NCI-H345 treated with DMSO at 0.1 percent for 48 hours (cell line): ENCODE results near the gene SRGAP3.

Experiments used
- DNase-seq: peaks from one replicate; lab custom pipeline; 2025; ENCODE audit not compliant: unreplicated experiment; lab: John Stamatoyannopoulos, UW

SRGAP3 gene

DNA sequence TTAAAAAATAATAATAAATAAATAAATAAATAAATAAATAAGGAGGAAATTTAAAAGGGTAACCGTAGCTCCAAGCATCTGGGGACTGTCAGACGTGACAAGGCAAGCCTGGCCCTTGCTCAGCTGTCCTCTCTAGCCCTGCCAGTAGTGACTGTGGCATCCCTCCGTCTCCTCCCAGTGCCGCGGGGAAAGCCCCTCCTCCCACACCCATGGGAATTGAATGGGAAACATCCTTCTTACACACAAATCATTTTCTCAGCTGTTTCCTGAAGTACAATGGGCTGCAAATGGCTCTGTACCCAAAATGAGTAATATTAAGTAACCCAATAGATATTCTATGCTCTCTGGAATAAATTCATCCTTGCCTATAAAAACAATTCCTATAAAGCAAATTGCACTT is 184.6 kb downstream of the SRGAP3 start:
- DNase-seq: no peak

DNA sequence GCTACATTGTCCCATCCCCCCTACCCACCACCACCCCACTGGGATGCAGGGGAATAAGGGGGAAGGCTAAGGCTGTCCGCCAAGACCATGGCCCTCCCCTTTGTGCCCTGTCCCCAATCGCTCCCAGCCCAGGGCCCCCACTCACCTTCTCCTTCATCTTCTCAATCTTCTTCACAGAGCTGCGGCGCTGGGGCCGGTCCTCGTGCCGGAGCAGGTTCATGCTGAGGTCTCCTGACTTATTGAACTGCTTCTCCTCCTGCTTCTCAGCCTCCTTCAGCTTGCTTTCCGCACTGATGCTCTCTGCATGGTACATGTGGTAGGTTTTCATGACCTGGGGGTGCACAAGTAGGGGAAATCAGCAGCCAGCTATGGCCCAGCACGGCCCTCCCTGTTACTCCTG is 185.2 kb downstream of the SRGAP3 start:
- DNase-seq: no peak

DNA sequence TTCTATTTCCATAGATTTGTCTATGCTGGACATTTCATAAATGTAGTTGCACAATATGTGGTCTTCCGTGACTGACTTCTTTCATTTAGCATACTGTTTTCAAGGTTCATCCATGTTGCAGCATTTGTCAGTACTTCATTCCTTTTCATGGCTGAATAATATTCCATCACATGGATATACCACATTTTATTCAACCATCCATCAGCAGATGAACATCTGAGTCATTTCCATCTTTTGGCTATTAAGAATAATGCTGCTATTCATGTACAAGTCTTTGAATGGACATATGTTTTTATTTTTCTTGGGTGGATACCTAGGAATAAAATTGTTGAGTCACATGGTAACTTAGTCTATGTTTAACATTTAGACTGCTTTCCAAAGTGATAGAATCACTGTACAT is 186.9 kb downstream of the SRGAP3 start:
- no peak for DNase-seq

DNA sequence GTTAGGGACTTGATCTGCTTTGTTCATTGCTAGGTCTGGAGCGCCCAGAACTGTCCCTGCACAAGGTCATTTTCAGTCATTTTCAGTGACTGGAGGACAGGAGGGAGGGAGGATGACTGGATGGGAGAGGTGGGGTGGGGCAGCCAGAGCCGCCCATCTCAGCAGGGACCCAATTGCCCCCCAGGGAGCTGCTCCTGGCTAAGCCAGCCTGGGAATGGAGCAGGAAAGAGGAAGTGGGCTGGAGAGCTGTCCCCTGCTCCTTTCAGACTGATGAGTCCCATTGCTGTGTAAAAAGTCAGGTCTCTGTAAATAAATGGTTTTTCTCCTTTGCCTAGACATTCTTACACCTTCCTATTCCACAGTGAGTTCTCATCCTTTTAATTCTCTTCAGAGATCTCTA is 187.8 kb downstream of the SRGAP3 start:
- no peak for DNase-seq

DNA sequence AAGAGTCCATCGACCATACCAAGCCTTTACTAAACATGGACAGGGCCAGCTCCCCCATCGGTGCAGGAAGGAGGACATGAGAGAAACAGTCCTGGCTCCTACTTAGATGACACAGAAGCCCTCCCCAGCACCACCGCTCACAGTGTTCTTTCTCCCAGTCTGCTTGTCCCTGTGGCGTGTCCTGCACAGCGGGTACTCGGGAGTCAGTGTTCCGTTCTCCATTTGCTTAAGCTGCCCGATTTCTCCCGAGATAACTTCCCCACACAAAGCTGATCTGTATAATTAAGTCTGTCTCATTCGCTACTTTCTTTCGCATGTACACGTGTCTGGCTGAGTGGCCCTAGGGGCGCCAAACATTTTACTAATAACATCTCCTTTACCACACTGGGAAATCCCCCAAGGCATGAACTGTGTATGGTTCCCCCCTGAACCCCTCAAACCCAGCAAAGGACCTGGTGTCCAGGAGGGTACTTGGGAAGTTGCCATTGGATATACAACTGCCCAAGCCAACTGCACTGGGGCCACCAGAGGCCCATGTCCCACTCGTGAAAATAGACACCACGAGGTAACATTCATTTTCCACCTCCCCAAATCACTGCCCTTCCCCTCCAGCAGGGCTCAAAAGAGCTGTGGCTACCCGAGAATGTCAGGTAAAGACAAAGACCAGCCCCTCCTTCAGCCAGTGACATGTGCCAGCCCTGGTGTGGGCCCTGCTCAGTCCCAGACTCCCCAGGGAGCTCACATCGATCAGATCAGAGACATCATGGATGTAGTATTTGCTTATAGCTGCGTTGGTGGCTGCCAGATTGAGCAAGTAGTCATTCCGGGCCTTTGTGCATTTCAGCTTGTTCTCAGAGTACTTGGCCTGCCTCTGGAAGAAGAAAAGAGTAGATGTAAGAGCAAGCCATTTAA is 189.7 kb downstream of the SRGAP3 start:
- DNase-seq: no peak

DNA sequence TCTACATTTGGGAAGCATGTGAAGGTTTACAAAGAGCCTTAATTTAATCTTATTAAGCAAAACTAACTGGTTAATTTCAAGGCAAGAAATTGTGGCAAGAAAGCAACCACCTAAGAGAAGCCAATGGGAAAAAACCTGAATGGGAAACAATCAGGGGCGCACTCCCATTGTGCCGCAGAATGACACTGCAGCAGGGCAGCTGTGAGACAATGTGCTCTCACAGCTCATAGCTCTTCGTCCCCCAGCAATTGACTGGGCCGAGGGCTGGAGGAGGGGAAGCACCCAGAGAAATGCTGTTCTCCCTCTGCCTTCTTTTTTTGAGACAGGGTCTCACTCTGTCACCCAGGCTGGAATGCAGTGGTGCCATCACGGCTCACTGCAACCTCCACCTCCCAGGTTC is 192.9 kb downstream of the SRGAP3 start:
- DNase-seq: no peak

DNA sequence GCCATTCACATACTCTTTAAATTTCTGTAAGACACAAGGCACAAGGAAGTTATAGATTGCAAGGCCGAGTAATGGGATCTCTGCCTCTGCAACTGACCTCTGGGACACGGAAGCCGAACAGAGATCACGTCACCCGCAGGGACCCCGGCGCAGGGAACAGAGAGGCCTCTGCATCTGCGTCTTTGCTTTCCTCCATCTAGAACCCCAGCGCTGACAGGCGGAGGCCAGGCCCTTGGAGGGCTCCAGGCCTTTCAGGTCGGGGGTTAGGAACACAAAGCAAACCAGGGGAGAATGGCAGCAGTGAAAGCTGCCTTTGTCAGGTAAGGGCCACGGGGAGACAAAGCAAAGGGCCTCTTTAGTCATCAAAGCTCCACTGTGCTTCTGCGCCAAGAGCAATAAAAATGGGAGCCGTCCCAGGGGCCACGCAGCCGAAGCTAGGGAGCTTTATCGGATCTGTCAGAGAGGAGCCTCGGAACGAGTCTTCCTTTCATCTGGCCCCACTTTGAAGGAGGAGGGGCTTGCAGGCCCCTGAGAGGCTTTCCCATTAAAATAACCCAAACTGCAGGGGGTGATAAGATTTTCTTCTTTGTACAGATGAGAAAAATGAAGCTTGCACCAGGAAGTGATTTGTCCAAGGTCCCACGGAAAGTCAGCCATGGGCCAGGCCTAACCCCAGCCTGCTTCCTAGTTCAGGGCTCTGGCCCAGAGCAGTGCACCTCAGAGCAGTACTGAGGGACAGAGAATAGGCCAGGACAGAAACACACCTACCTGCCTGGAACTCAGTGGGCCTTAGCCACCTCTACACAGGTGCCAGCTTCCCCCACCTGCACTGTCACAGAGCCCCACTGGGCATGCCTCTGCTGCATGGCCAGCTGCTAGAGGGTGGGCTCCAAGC is 201.7 kb downstream of the SRGAP3 start:
- no peak for DNase-seq

DNA sequence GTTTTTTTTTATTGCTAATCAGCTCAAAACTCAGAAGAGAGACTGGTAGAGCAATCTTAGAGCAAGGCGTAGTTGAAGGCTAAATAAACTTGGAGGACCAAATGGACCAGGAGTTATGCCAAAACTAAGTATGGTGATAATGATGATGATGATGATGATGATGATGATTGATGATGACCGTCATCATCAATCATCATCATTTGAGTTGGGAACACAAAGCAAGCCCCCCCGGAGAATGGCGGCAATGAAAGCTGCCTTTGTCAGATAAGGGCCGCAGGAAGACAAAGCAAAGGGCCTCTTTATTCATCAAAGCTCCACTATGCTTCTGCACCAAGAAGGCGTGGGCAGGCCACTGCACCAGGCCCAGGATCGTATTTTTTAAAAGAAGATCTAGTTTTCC is 204.1 kb downstream of the SRGAP3 start:
- DNase-seq: no peak

DNA sequence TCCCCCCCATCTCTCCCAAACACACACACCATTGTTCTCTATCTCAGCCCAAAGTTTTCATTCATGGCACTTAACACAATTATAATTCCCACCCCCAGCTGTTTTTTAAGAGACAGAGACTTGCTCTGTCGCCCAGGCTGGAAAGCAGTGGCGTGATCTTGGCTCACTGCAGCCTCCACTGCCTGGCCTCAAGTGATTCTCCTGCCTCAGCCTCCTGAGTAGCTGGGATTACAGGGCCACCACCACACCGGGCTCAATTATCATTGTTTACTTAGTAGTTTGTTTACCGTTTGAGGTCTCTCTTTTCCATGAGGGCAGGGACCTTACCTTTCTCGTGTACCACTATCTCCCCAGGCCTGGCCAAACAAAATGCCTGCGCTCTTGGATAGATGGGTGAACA is 206.4 kb downstream of the SRGAP3 start:
- DNase-seq: no peak

DNA sequence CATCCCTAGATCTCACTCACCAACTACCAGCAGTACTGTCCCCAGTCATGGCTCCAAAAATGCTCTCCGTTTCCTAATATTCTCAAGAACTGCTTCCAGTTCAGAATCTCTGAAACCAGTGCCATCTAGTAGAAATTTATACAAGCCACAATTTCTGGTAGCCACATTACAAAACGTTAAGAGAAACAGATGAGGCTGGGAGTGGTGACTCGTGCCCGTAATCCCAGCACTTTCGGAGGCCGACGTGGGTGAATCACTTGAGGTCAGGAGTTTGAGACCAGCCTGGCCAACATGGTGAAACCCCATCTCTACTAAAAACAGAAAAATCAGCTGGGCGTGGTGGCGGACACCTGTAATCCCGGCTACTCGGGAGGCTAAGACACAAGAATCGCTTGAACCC is 207.8 kb downstream of the SRGAP3 start:
- no peak for DNase-seq

DNA sequence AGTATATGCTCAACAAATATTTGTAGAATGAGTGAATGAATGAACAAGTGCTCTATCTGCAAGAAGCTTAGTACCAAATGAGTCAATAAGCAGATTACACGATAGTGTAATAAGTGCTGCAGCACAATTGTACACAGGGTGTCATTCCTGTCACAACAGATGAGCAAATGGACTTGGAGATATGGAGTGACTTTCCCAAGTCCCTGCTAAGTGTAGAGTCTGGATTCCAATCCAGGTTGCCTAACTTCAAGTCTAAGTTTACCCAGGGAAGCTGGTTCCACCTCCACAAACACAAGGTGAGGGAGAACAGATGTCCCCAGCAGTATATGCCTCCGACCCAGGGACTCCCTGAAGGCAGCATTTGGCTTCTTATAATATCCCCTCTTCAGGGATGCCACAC is 208.4 kb downstream of the SRGAP3 start:
- DNase-seq: no peak

DNA sequence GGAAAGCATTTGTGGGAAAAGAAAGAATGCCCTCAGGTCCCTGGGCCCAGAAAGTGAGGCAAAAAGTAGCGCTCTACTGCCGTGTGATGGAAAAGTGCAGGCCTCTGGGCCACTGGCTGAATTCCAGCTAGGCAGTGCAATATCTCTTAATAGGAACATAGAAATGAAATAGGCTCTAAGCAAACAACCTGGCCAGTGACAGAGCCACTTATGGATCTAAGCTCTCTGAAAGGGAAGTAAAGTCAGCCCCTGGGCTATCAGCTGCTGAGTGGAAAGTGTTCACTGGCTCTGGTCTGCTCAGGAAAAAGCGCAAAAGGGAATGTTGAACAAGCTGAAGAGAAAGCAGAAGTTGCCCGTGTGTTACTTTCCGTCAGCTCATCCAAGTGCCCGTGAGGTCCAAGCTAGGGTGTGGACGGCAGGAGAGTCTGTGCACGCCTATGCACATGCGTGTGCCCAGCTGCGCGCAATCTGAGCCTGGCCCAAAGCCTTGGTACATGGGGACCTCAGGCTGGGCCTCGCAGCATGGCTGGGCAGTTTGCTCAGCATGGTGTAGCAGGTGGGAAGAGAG is 212.2 kb downstream of the SRGAP3 start:
- no peak for DNase-seq

DNA sequence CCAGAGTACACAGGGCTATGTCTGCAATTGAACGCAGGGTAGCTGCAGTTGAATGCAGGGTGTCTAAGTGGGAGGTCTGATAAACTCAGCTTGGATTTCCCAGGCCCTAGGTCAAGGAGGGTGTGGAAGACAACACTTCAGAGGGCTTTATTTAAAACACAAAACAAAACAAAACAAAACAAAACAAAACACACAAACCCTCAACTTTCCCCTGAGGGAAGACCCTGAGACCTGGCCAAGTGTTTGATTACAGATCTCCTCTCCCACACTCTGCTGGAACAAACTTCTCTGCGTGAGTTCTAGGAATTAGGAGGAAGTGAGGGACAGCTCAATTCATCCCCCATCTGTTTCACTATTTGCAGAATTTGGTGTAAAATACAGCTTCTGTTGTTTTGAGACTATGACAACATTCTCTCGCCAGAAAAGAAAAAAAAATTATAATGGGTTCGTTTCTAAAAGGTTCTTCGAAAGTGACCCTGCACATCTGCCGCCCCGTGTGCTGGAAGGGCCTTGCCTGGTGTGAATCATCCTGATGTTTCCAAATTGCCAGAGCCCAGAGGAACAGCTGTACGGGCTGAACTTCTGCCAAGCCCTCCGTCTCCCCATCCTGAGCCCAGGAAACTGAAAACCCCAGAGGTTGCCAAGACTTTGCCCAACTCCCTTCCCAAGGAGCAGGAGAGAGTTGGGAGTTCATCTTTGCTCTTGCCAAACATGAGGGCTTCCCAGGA is 212.9 kb downstream of the SRGAP3 start:
- no peak for DNase-seq

DNA sequence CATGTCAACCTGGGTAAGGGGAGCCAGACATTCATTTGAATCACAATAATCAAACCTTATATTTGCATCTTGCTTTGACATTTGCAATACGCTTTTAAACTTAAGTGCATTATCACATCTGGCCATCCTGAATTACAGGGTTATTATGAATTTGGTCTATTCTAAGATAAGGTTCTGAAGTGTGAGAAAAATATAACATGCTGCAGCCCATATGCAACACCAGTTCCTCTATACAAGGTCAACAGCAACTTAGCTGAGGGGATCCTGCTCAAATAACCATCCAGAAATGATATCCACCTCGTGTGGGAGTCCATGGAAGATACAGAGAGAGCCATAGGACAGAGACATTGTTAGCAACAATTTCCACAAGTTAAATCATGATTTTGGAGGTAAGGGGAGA is 213.5 kb downstream of the SRGAP3 start:
- no peak for DNase-seq

DNA sequence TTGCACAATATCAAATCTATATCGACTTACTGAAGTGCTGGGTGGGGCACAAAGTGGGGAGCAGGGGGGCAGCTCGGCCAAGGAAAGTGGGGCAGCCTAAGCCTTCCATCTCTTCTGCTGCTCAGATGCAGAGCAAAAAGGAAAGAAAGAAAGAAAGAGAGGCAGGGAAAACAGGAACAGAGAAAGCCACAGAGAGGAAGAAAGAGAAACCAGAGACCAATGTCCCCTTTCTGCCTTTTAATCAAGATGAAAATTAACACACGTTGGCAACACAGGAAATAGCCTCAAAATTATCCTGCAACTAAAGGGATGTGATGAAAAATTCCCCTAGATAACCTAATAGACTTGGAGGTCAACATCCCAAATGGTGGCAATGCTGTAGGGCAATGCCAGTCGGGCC is 214.0 kb downstream of the SRGAP3 start:
- no peak for DNase-seq

DNA sequence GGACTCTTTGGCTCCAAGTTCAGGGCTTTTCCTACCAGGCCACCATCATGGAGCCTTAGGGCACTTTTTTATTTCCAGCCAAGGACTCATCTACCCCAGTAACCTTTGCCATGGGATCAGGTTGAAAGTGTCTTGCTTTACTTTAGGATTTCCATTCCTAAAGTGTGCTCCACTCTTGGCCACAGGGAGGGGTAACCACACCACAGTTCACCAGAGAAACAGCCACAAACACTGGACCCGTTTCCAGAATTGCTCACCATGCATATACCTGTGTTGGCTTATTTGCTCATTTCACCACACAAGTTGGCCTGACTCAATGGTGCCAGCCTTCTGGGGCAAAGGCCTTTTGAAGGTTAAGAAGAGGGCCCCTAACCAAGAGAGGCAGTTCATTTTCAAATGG is 215.6 kb downstream of the SRGAP3 start:
- no peak for DNase-seq

DNA sequence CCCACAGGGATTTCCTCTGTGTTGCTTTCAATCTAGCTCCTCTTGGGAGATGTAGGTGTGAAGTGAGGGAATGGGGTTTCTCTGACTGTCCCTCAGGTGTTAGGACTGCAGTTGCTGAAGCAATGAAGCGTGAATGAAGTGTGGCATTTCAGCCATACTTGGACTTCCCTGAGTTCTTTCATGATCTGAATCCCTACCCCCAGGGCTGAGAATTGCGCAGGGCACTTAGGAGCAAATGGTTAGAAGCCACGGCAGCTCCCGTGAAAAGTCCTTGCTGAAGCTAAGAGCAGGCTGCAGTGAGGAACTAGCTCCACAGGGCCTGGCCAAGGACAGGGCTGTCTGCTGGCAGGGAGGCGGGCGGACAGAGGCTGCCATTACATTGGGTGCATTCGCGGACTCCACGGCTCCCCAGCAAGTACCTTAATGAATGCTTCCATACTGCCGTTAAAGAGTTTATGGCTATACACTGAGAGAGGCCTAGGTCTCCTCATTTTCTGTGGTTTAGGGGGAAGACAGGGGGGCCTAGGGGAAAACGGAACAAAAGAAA is 217.1 kb downstream of the SRGAP3 start:
- DNase-seq: no peak

DNA sequence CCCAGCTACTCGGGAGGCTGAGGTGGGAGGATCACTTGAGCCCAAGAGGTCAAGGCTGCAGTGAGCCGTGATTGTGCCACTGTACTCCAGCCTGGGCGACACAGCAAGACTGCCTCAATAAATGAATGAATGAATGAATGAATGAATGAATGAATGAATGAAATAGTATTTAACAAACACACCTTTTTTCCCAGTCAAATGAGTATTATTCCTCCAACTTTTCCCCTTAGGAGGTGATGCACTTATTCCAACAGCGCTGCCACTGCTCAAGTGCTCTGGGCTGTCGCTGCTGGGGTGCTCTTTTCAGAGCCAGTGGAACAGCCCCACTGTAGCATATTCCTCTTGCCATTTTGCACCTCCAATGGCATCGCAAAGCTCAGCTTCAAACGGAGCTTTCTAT is 219.4 kb downstream of the SRGAP3 start:
- no peak for DNase-seq

DNA sequence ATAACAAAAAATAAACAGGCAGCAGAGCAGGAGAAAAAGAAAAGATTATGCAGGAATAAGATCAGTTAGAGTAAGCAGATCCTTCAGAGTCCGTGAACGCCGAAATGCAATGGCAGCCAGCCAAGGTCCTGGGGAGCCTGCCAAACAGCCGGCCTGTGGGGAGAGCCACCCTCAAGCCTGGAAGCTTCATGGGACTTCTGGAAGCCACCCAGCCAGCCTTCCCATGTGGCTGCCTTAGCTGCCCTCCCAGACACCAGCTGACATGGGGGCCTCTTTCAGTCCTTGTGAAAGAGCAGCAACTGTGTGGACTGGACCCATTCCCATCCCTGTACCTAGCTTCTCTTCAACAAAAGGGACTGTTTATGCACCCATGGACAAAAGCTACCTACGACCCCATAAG is 221.3 kb downstream of the SRGAP3 start:
- DNase-seq: peak; percentile 30

DNA sequence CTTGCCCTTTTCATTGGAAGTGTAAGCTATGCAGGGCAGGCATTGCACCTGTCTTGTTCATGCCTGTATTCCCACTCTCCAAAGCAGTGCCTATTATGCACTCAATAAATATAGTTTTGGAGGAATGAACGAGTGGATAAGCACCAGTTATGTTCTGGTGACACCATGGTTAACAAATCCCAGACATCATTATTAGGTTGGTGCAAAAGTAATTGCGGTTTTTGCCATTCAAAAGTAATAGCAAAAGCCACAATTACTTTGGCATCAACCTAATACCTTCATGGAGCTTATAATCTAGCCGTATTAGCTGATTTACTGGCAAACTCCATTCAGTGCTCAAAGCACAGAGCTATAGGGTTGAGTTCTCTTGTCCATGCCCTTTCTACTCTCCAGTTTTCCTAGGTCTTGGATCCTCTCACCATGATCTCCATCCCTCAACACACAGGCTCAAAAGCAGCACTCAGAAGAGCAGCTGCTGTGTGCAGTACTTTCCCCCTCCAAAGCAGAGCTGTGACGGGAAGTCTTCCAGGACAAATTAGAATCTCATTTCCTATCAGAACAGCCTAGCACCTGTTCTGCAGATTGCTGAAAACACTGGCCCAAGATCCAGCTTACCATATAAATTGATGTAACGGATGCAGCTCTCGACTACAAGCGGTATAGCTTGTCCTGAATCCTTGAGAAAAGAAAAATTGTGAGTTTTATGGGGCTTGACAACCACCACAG is 223.0 kb downstream of the SRGAP3 start:
- no peak for DNase-seq
